MCF 10A (cell line): Measurements from ENCODE around the gene LTBP3. TPM values are rescaled to one million over a fixed set of nuclear protein-coding genes. Genes with fewer than 3 reads are reported as not detected.

Source experiments
- BruUV-seq: library from RNA; stranded (reverse); fragments of 400-500 nt; replicated peaks from 2 replicates; lab custom pipeline; 2021; lab: Mats Ljungman, UMichigan
- CTCF ChIA-PET: fragments of 300-600 bp; sonication (Branson Sonifier 250); formaldehyde crosslinking; extraction: SDS; loops from one replicate; lab custom pipeline; 2021; ENCODE audit warnings: antibody characterized with exemption, inconsistent platforms; lab: Yijun Ruan, JAX
- POLR2A ChIA-PET: fragments of 300-600, 350-650 bp; sonication (Branson Sonifier 250); formaldehyde crosslinking; extraction: SDS; loops from one replicate; lab custom pipeline; 2020; ENCODE audit warnings: antibody characterized with exemption, inconsistent platforms; lab: Yijun Ruan, JAX
- DNase-seq: peaks from one replicate; pipeline ENCODE4 v3.0.0-alpha.2; 2018; ENCODE audit not compliant: unreplicated experiment
- H3K27ac Mint-ChIP-seq: one replicate; pipeline ENCODE4 v1.8.0; 2022; ENCODE audit warnings: mild to moderate bottlenecking, low read depth, mixed read lengths; ENCODE audit not compliant: unreplicated experiment
- H3K27me3 Mint-ChIP-seq: one replicate; pipeline ENCODE4 v1.8.0; 2022; ENCODE audit warnings: mixed read lengths; ENCODE audit not compliant: insufficient read depth, unreplicated experiment
- H3K36me3 Mint-ChIP-seq: one replicate; pipeline ENCODE4 v1.8.0; 2022; ENCODE audit warnings: mild to moderate bottlenecking, moderate library complexity, mixed read lengths; ENCODE audit not compliant: insufficient read depth, unreplicated experiment
- H3K4me1 Mint-ChIP-seq: one replicate; pipeline ENCODE4 v1.8.0; 2022; ENCODE audit warnings: mixed read lengths; ENCODE audit not compliant: insufficient read depth, unreplicated experiment
- H3K4me3 Mint-ChIP-seq: one replicate; pipeline ENCODE4 v1.8.0; 2022; ENCODE audit warnings: mild to moderate bottlenecking, moderate library complexity, mixed read lengths; ENCODE audit not compliant: unreplicated experiment
- H3K9me3 Mint-ChIP-seq: one replicate; pipeline ENCODE4 v1.8.0; 2022; ENCODE audit warnings: mixed read lengths; ENCODE audit not compliant: unreplicated experiment
- CTCF ChIP-seq: fragments of 200-600 bp; IDR thresholded peaks from one replicate; pipeline ENCODE4 v1.8.0; 2022; ENCODE audit warnings: antibody characterized with exemption, mild to moderate bottlenecking; ENCODE audit not compliant: unreplicated experiment
- intact Hi-C: fragments of 100-400 bp; cut with micrococcal nuclease; formaldehyde crosslinking; loops from 2 replicates; pipeline ENCODE4 v1.14.1; 2022
- total RNA-seq: library from RNA; stranded (reverse); gene quantifications from 2 replicates; pipeline ENCODE4 v1.2.3, GENCODE V29; 2022

Gene LTBP3
- total RNA-seq, 1 experiment from 2014 or later: 10.6 TPM

- Mint-ChIP-seq H3K9me3 (no peaks in the 10 kb centered on the region), H3K36me3 (no peaks in the 10 kb centered on the region), H3K4me3 (no peak overlapping the region), H3K4me1 (peaks cover 4% of the 10 kb centered on the region), H3K27me3 (no peaks in the 10 kb centered on the region), H3K27ac (no peak overlapping the region)
- no peak for TF ChIP-seq CTCF
- no TSS peak for BruUV-seq
- CTCF ChIA-PET: interaction anchor here (0.6 to 1.1 kb wide), 5 partner anchors 13 to 719 kb away, joined by 3 to 5 read pairs (median 4); partner anchors contain the start of gene FAM89B
- intact Hi-C loops: no loop called here
- POLR2A ChIA-PET: interaction anchor here (0.6 to 1.0 kb wide), 3 partner anchors 13 to 115 kb away, joined by 3 to 4 read pairs (median 3); no protein-coding TSS in a partner anchor
- no peak for DNase-seq
Measured at GRCh38 chr11:65549096-65549495, 9.1 kb downstream of the LTBP3 start.

GRCh38 chr11:65548395-65548794 lies 9.8 kb downstream of the LTBP3 start:
- Mint-ChIP-seq H3K4me3 (no peak overlapping the region), H3K4me1 (peaks cover 4% of the 10 kb centered on the region), H3K27ac (no peak overlapping the region), H3K36me3 (no peaks in the 10 kb centered on the region), H3K27me3 (no peaks in the 10 kb centered on the region), H3K9me3 (no peaks in the 10 kb centered on the region)
- TF ChIP-seq CTCF: no peak
- intact Hi-C loops: no loop called here
- DNase-seq: no peak
- ChIA-PET CTCF (interaction anchor here (0.6 to 1.1 kb wide), 5 partner anchors 14 to 166 kb away, joined by 3 to 4 read pairs (median 3); partner anchors contain the start of gene FAM89B), POLR2A (interaction anchor here (0.6 to 1.0 kb wide), 3 partner anchors 12 to 116 kb away, joined by 3 to 4 read pairs (median 3); no protein-coding TSS in a partner anchor)
- BruUV-seq: no TSS peak

- H3K36me3 Mint-ChIP-seq: no peaks in the 10 kb centered on the region
- no peak overlapping the region for H3K27ac Mint-ChIP-seq
- BruUV-seq: no TSS peak
- no peak for TF ChIP-seq CTCF
- H3K4me3 Mint-ChIP-seq: no peak overlapping the region
- H3K4me1 Mint-ChIP-seq: peaks cover 4% of the 10 kb centered on the region
- no peaks in the 10 kb centered on the region for H3K9me3 Mint-ChIP-seq
- intact Hi-C loops: no loop called here
- ChIA-PET CTCF (interaction anchor here (1.2 kb wide), 1 partner anchor 70 kb away, joined by 3 read pairs; no protein-coding TSS in a partner anchor), POLR2A (interaction anchor here (1.0 to 1.1 kb wide), 2 partner anchors 24 to 54 kb away, joined by 3 read pairs; partner anchors contain the start of gene FAM89B)
- no peak for DNase-seq
- no peaks in the 10 kb centered on the region for H3K27me3 Mint-ChIP-seq
Measured at GRCh38 chr11:65547446-65548125, 10.6 kb downstream of the LTBP3 start.

GRCh38 chr11:65546217-65546958 lies 11.8 kb downstream of the LTBP3 start:
- Mint-ChIP-seq H3K9me3 (no peaks in the 10 kb centered on the region), H3K4me3 (peak overlapping the region; percentile 42), H3K27me3 (no peaks in the 10 kb centered on the region), H3K27ac (no peak overlapping the region), H3K36me3 (no peaks in the 10 kb centered on the region), H3K4me1 (peaks cover 10% of the 10 kb centered on the region)
- intact Hi-C loops: no loop called here
- DNase-seq: peak; percentile 86
- no peak for TF ChIP-seq CTCF
- no TSS peak for BruUV-seq
- ChIA-PET POLR2A (interaction anchor here (0.6 to 1.6 kb wide), 8 partner anchors 19 to 125 kb away, joined by 3 to 6 read pairs (median 3); partner anchors contain the start of genes FAM89B and ZNRD2), CTCF (interaction anchor here (1.2 to 1.7 kb wide), 2 partner anchors 25 to 72 kb away, joined by 3 to 4 read pairs; no protein-coding TSS in a partner anchor)
